Calu3 (cell line): ENCODE data around the gene DNAI2. TPM values are rescaled to one million over a fixed set of nuclear protein-coding genes. Genes with fewer than 3 reads are reported as not detected.
A peak's percentile ranks its signal among the peaks of the same experiment; 100 is the strongest.

ENCODE experiments used
- BruUV-seq: library from RNA; stranded (reverse); fragments of 400-500 nt; replicated peaks from 2 replicates; lab custom pipeline; 2021; lab: Mats Ljungman, UMichigan
- CTCF ChIA-PET: fragments of 300-600 bp; sonication (Branson Sonifier 250); formaldehyde crosslinking; loops from one replicate; lab custom pipeline; 2022; ENCODE audit warnings: antibody characterized with exemption; lab: Charles Lee
- DNase-seq: peaks from one replicate; pipeline ENCODE4 v3.0.0; 2022
- H3K27ac Mint-ChIP-seq: one replicate; pipeline ENCODE4 v1.8.0; 2022; ENCODE audit warnings: mixed read lengths; ENCODE audit not compliant: unreplicated experiment
- H3K27me3 Mint-ChIP-seq: one replicate; pipeline ENCODE4 v1.8.0; 2022; ENCODE audit warnings: mixed read lengths; ENCODE audit not compliant: unreplicated experiment
- H3K36me3 Mint-ChIP-seq: one replicate; pipeline ENCODE4 v1.8.0; 2022; ENCODE audit warnings: mild to moderate bottlenecking, moderate library complexity, mixed read lengths; ENCODE audit not compliant: insufficient read depth, unreplicated experiment
- H3K4me1 Mint-ChIP-seq: one replicate; pipeline ENCODE4 v1.8.0; 2022; ENCODE audit warnings: mild to moderate bottlenecking, low read depth, mixed read lengths; ENCODE audit not compliant: unreplicated experiment
- H3K4me3 Mint-ChIP-seq: one replicate; pipeline ENCODE4 v1.8.0; 2022; ENCODE audit warnings: mild to moderate bottlenecking, low read depth, moderate library complexity, mixed read lengths; ENCODE audit not compliant: unreplicated experiment
- H3K9me3 Mint-ChIP-seq: one replicate; pipeline ENCODE4 v1.8.0; 2022; ENCODE audit warnings: low read depth, mixed read lengths; ENCODE audit not compliant: unreplicated experiment
- intact Hi-C: fragments of 100-400 bp; cut with micrococcal nuclease; formaldehyde crosslinking; loops from one replicate; pipeline ENCODE4 v1.10.0; 2022; ENCODE audit not compliant: unreplicated experiment
- total RNA-seq: library from RNA; stranded (reverse); gene quantifications from 2 replicates; pipeline ENCODE4 v1.2.3, GENCODE V29; 2022
- TF ChIP-seq, protein P1 (sequence below): fragments of 200-600 bp; IDR thresholded peaks from one replicate; pipeline ENCODE4 v1.8.0; 2022; ENCODE audit warnings: antibody characterized with exemption; ENCODE audit not compliant: unreplicated experiment

Gene DNAI2
- total RNA-seq, 1 experiment from 2014 or later: not detected

DNA sequence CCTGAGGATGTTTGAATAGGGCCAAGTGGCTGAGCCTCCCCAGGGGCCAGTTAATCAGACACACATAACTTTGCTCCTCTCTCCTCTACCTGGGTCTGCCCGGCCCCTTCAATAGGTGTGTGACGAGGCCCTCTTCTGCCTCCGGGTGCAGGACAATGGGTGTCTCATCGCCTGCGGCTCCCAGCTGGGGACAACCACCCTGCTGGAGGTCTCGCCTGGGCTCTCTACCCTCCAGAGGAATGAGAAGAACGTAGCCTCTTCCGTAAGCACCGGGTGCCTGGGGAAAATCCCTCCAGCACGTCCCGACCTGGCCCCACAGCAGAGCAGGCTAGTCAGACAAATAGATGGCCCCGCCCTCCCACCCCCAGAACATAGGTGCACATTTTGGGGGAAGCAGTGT lies 35.9 kb downstream of the DNAI2 start:
- H3K36me3 Mint-ChIP-seq: no peaks in the 10 kb centered on the region

DNA sequence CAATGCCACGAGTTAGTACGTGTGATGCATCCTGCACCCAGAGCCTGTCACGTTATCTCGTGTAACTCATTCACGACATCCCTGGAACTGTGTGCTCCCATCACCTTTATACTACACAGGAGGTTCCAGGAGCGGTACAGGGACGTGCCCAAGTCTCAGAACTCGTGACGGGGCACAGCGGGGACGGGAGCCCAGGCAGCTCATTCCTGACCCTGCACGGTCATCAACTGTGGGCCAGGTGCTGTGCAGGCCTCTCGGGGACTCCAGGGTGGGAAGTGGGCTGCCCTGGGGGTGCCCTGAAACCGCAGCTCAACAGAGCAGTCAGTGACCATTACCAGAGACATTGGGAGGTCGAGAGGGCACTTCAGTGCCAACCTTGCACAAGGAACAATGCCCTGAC lies 40.8 kb downstream of the DNAI2 start:
- BruUV-seq: no TSS peak
- H3K27ac Mint-ChIP-seq: no peak overlapping the region
- TF ChIP-seq, protein P1, sequence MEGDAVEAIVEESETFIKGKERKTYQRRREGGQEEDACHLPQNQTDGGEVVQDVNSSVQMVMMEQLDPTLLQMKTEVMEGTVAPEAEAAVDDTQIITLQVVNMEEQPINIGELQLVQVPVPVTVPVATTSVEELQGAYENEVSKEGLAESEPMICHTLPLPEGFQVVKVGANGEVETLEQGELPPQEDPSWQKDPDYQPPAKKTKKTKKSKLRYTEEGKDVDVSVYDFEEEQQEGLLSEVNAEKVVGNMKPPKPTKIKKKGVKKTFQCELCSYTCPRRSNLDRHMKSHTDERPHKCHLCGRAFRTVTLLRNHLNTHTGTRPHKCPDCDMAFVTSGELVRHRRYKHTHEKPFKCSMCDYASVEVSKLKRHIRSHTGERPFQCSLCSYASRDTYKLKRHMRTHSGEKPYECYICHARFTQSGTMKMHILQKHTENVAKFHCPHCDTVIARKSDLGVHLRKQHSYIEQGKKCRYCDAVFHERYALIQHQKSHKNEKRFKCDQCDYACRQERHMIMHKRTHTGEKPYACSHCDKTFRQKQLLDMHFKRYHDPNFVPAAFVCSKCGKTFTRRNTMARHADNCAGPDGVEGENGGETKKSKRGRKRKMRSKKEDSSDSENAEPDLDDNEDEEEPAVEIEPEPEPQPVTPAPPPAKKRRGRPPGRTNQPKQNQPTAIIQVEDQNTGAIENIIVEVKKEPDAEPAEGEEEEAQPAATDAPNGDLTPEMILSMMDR: no peak
- H3K36me3 Mint-ChIP-seq: no peaks in the 10 kb centered on the region
- peaks cover 63% of the 10 kb centered on the region for H3K27me3 Mint-ChIP-seq
- H3K4me1 Mint-ChIP-seq: no peaks in the 10 kb centered on the region
- intact Hi-C loops: no loop called here
- peaks cover 2% of the 10 kb centered on the region for H3K9me3 Mint-ChIP-seq
- CTCF ChIA-PET: no interaction called here
- DNase-seq: no peak
- no peak overlapping the region for H3K4me3 Mint-ChIP-seq

More for the DNA sequence above, 35.9 kb downstream of the DNAI2 start:
- BruUV-seq: no TSS peak
- peak; percentile 29 for DNase-seq
- H3K4me3 Mint-ChIP-seq: no peak overlapping the region
- H3K9me3 Mint-ChIP-seq: peaks cover 2% of the 10 kb centered on the region
- intact Hi-C loops: no loop called here
- peaks cover 70% of the 10 kb centered on the region for H3K27me3 Mint-ChIP-seq
- no peak overlapping the region for H3K27ac Mint-ChIP-seq
- H3K4me1 Mint-ChIP-seq: no peaks in the 10 kb centered on the region
- TF ChIP-seq, protein P1: no peak
- CTCF ChIA-PET: interaction anchor here (1.5 kb wide), 1 partner anchor 9 kb away, joined by 4 read pairs; no protein-coding TSS in a partner anchor

DNA sequence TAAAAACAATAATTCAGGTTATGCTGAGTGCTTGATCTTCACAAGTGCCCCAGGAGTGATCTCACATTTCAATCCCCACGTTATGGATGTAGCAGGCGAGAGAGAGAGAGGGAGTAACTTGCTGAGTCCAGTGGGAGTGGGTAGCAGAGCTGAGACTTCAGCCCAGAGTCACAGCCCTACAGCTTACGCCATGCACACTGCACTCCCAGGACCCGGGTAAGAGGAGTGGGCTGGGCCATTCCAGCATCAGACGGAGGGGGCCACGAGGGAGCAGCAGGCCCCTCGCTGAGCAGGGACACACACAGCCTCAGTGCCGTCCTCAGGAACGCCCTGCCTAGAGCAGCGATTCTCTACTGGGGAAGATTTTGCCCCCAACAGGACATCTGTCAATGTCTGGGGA lies 42.2 kb downstream of the DNAI2 start:
- Mint-ChIP-seq H3K9me3 (peaks cover 2% of the 10 kb centered on the region), H3K27ac (no peak overlapping the region), H3K4me1 (no peaks in the 10 kb centered on the region), H3K36me3 (no peaks in the 10 kb centered on the region), H3K4me3 (no peak overlapping the region), H3K27me3 (peaks cover 66% of the 10 kb centered on the region)
- intact Hi-C loops: no loop called here
- TF ChIP-seq, protein P1: no peak
- no TSS peak for BruUV-seq
- no peak for DNase-seq
- CTCF ChIA-PET: no interaction called here

DNA sequence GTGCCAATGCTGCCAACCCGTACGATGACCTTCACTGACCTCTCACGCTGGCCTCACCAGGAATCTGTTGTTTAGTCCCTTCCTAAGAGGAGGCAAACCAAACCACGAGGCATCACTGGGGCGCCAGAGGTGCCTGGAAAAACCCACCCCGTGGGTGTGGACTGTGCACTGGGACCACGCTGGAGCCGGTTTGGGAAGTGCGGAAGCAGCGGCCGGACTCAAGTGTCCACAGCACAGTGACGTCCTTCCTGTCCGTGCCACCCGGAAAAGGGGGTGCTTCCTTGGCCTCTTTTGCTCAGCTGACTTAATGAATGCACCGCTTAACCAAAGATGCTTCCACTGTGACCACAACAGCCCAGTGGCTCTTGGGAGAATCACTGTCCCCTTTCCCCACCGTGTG lies 43.0 kb downstream of the DNAI2 start:
- Mint-ChIP-seq H3K27me3 (peaks cover 66% of the 10 kb centered on the region), H3K36me3 (no peaks in the 10 kb centered on the region), H3K4me1 (no peaks in the 10 kb centered on the region), H3K27ac (no peak overlapping the region), H3K4me3 (no peak overlapping the region), H3K9me3 (peaks cover 2% of the 10 kb centered on the region)
- CTCF ChIA-PET: no interaction called here
- no peak for DNase-seq
- TF ChIP-seq, protein P1: no peak
- intact Hi-C loops: no loop called here
- no TSS peak for BruUV-seq
